Esophagus muscularis mucosa (tissue), 4 donors: ENCODE measurements around the gene DAPK1. TPM values are rescaled to one million over a fixed set of nuclear protein-coding genes. Genes with fewer than 3 reads are reported as not detected.

Experiments
- DNase-seq: peaks from one replicate; pipeline ENCODE4 v3.0.0-alpha.2; 2017; ENCODE audit errors: extremely low spot score
- H3K27ac ChIP-seq, 4 donors: fragments of 200-600 bp; sonication (generic); replicated peaks in 1 of 4; 1 replicate in 3 of 4; 2 replicates in 1 of 4; pipeline ENCODE4 v1.5.1; 2016 to 2019; ENCODE audit warnings: mild to moderate bottlenecking in 1 of 4
- H3K27me3 ChIP-seq, 4 donors: fragments of 200-600 bp; sonication (generic); one replicate each; pipeline versions ENCODE4 v1.5.1 to v1.6.0; 2016 to 2019
- H3K36me3 ChIP-seq, 4 donors: fragments of 200-600 bp; sonication (generic); one replicate each; pipeline ENCODE4 v1.5.1; 2016 to 2019
- H3K4me1 ChIP-seq, 4 donors: fragments of 200-600 bp; sonication (generic); one replicate each; pipeline ENCODE4 v1.5.1; 2016 to 2019
- H3K4me3 ChIP-seq, 4 donors: fragments of 200-600 bp; sonication (generic); 1 replicate in 2 of 4; 2 replicates in 2 of 4; pipeline ENCODE4 v1.5.1; 2016 to 2019; ENCODE audit warnings: mild to moderate bottlenecking in 4 of 4, moderate library complexity in 1 of 4
- H3K9me3 ChIP-seq, 4 donors: fragments of 200-600 bp; sonication (generic); 1 replicate in 3 of 4; 2 replicates in 1 of 4; pipeline ENCODE4 v1.5.1; 2016 to 2019
- CTCF ChIP-seq, 3 experiments: fragments of 200-600 bp in 2 of 3; fragments of 450-650 bp in 1 of 3; sonication (generic) in 2 of 3; IDR thresholded peaks; one replicate each; pipeline ENCODE4 v1.5.1; 2017 to 2019; ENCODE audit warnings: antibody characterized with exemption in 3 of 3, mild to moderate bottlenecking in 2 of 3, moderate library complexity in 1 of 3
- EP300 ChIP-seq: sonication (generic); formaldehyde crosslinking; IDR thresholded peaks from one replicate; pipeline ENCODE4 v1.6.1; 2017; ENCODE audit warnings: antibody characterized with exemption
- POLR2A ChIP-seq: fragments of 450-650 bp; IDR thresholded peaks from one replicate; pipeline ENCODE4 v1.6.1; 2017; ENCODE audit warnings: antibody characterized with exemption, moderate library complexity, mild to moderate bottlenecking, low read depth
- POLR2AphosphoS5 ChIP-seq, 2 donors: sonication (generic); formaldehyde crosslinking; IDR thresholded peaks; one replicate each; pipeline ENCODE4 v1.6.1; 2017; ENCODE audit warnings: antibody characterized with exemption in 2 of 2
- WGBS: methylation state at CpG from one replicate; pipeline ENCODE4 v1.1.5; 2018; 5-methylcytosine and 5-hydroxymethylcytosine counted together
- intact Hi-C: fragments of 100-400 bp; cut with DNase I; formaldehyde crosslinking; loops from one replicate; pipeline ENCODE4 v1.15.1; 2023
- total RNA-seq, 4 donors: library from RNA; depleted of rRNA; stranded (reverse); fragments of >200 nt; gene quantifications; one replicate each; pipeline versions ENCODE4 v1.1.0 to v1.2.1, GENCODE V29; 2016

DAPK1 gene
- total RNA-seq, 4 donors from 2014 or later: 51.7 to 96.8 (median 80.7) TPM

GRCh38 chr9:87687207-87687606 is 189.5 kb downstream of the DAPK1 start:
- 62% methylated on average over 4 of the region's 4 CpGs for WGBS
- Histone ChIP-seq H3K4me1 (peaks cover 0 to 39% (median 26%) of the 10 kb centered on the region in 4 donors), H3K4me3 (no peak overlapping the region), H3K36me3 (peaks cover 0 to 38% (median 8%) of the 10 kb centered on the region in 4 donors), H3K27ac (peak overlapping the region in 1 of 4 donors; percentile 33), H3K27me3 (no peaks in the 10 kb centered on the region), H3K9me3 (no peaks in the 10 kb centered on the region)
- intact Hi-C loops: loop anchor here (10.0 kb wide), 2 partner anchors 288 to 358 kb away; partner anchors contain the start of gene CDK20
- no peak for DNase-seq
- no peak for TF ChIP-seq EP300

- intact Hi-C loops: no loop called here
- Histone ChIP-seq H3K4me3 (no peak overlapping the region), H3K9me3 (no peaks in the 10 kb centered on the region), H3K27me3 (no peaks in the 10 kb centered on the region), H3K4me1 (peaks cover 0 to 14% (median 6%) of the 10 kb centered on the region in 4 donors), H3K27ac (no peak overlapping the region), H3K36me3 (peaks cover 0 to 49% (median 26%) of the 10 kb centered on the region in 4 donors)
- DNase-seq: no peak
- 90% methylated on average over 3 of the region's 3 CpGs for WGBS
- TF ChIP-seq POLR2A: no peak
- no peak for TF ChIP-seq CTCF (IDR thresholded peaks at IDR 0.05)
- TF ChIP-seq EP300: no peak
- TF ChIP-seq POLR2AphosphoS5 (IDR thresholded peaks at IDR 0.05): no peak
Observed at GRCh38 chr9:87694236-87694755, 196.6 kb downstream of the DAPK1 start.

- intact Hi-C loops: no loop called here
- Histone ChIP-seq H3K36me3 (peaks cover 0 to 61% (median 37%) of the 10 kb centered on the region in 4 donors), H3K4me1 (peaks cover 0 to 14% (median 6%) of the 10 kb centered on the region in 4 donors), H3K27ac (no peak overlapping the region), H3K27me3 (no peaks in the 10 kb centered on the region), H3K9me3 (no peaks in the 10 kb centered on the region), H3K4me3 (no peak overlapping the region)
- no peak for DNase-seq
- TF ChIP-seq CTCF (IDR thresholded peaks at IDR 0.05) (no peak), POLR2AphosphoS5 (IDR thresholded peaks at IDR 0.05) (no peak), POLR2A (no peak)
- 92% methylated on average over 1 of the region's 1 CpG for WGBS
Observed at GRCh38 chr9:87695523-87695922, 197.9 kb downstream of the DAPK1 start.

- Histone ChIP-seq H3K4me1 (peaks cover 0 to 5% (median 1%) of the 10 kb centered on the region in 4 donors), H3K36me3 (peaks cover 0 to 67% (median 37%) of the 10 kb centered on the region in 4 donors), H3K27ac (no peak overlapping the region), H3K27me3 (no peaks in the 10 kb centered on the region), H3K4me3 (no peak overlapping the region), H3K9me3 (no peaks in the 10 kb centered on the region)
- TF ChIP-seq POLR2AphosphoS5 (IDR thresholded peaks at IDR 0.05) (no peak), CTCF (IDR thresholded peaks at IDR 0.05) (no peak), EP300 (no peak), POLR2A (no peak)
- 84% methylated on average over 7 of the region's 7 CpGs for WGBS
- intact Hi-C loops: no loop called here
- DNase-seq: no peak
Observed at GRCh38 chr9:87696641-87697040, 199.0 kb downstream of the DAPK1 start.

- intact Hi-C loops: no loop called here
- Histone ChIP-seq H3K9me3 (no peaks in the 10 kb centered on the region), H3K27me3 (no peaks in the 10 kb centered on the region), H3K4me1 (no peaks in the 10 kb centered on the region), H3K36me3 (peaks cover 0 to 83% (median 46%) of the 10 kb centered on the region in 4 donors), H3K4me3 (no peak overlapping the region), H3K27ac (no peak overlapping the region)
- no peak for DNase-seq
- TF ChIP-seq EP300: no peak
- TF ChIP-seq CTCF (IDR thresholded peaks at IDR 0.05): no peak
- no peak for TF ChIP-seq POLR2AphosphoS5 (IDR thresholded peaks at IDR 0.05)
- no peak for TF ChIP-seq POLR2A
- 86% methylated on average over 11 of the region's 14 CpGs for WGBS
Observed at GRCh38 chr9:87698069-87698809, 200.6 kb downstream of the DAPK1 start.
